OCI-LY7 (cell line): ENCODE data around the gene DUSP16. TPM values are rescaled to one million over a fixed set of nuclear protein-coding genes. Genes with fewer than 3 reads are reported as not detected.
"Not testable (repeated sequence)": the region's sequence is repeated elsewhere in the genome, so short reads cannot be mapped to it uniquely, and the experiment has no call there.

Experiments
- BruUV-seq: library from RNA; stranded (reverse); fragments of 400-500 nt; replicated peaks from 2 replicates; lab custom pipeline; 2021; lab: Mats Ljungman, UMichigan
- CTCF ChIA-PET: fragments of 300-600 bp; sonication (Branson Sonifier 250); formaldehyde crosslinking; loops from one replicate; lab custom pipeline; 2022; ENCODE audit warnings: antibody characterized with exemption; ENCODE audit not compliant: unreplicated experiment; lab: Charles Lee
- POLR2A ChIA-PET: fragments of 300-600 bp; sonication (Branson Sonifier 250); formaldehyde crosslinking; loops from one replicate; lab custom pipeline; 2022; ENCODE audit warnings: antibody characterized with exemption; lab: Charles Lee
- DNase-seq: peaks from one replicate; pipeline ENCODE4 v3.0.0-alpha.2; 2015; ENCODE audit warnings: low spot score
- H2AFZ ChIP-seq: fragments of 200-600 bp; sonication (generic), shearing (Covaris generic); 2 replicates; pipeline ENCODE4 v1.6.1; 2014; ENCODE audit warnings: mild to moderate bottlenecking, antibody characterized with exemption, low read length, moderate library complexity
- H3K27ac ChIP-seq: fragments of 200-600 bp; sonication (generic); 2 replicates; pipeline ENCODE4 v1.5.1; 2014; ENCODE audit warnings: mixed run types, low read depth, mild to moderate bottlenecking, moderate library complexity, low read length, inconsistent platforms; ENCODE audit not compliant: poor library complexity, severe bottlenecking
- H3K36me3 ChIP-seq: fragments of 200-600 bp; sonication (generic); 2 replicates; pipeline ENCODE4 v1.6.1; 2014; ENCODE audit warnings: mild to moderate bottlenecking, antibody characterized with exemption, low read length, moderate library complexity, mixed read lengths; ENCODE audit not compliant: insufficient read depth
- H3K4me1 ChIP-seq: fragments of 200-600 bp; sonication (generic); 2 replicates; pipeline ENCODE4 v1.5.1; 2014; ENCODE audit warnings: mild to moderate bottlenecking, low read length; ENCODE audit not compliant: insufficient read depth, poor library complexity, severe bottlenecking
- H3K4me2 ChIP-seq: fragments of 200-600 bp; sonication (generic); 2 replicates; pipeline ENCODE4 v1.6.1; 2014; ENCODE audit warnings: mild to moderate bottlenecking, low read length
- H3K4me3 ChIP-seq: fragments of 200-600 bp; sonication (generic); 2 replicates; pipeline ENCODE4 v1.5.1; 2014; ENCODE audit warnings: mild to moderate bottlenecking, low read depth, low read length; ENCODE audit not compliant: poor library complexity, severe bottlenecking
- H3K79me2 ChIP-seq: fragments of 200-600 bp; sonication (generic); 2 replicates; pipeline ENCODE4 v1.6.1; 2016; ENCODE audit warnings: low read depth, mild to moderate bottlenecking, low read length, moderate library complexity, mixed read lengths; ENCODE audit not compliant: insufficient read depth
- H3K9me2 ChIP-seq: fragments of 200-600 bp; sonication (generic); 2 replicates; pipeline ENCODE4 v1.6.1; 2016; ENCODE audit warnings: mild to moderate bottlenecking, low read length, mixed read lengths; ENCODE audit not compliant: insufficient read depth
- H3K9me3 ChIP-seq: fragments of 200-600 bp; sonication (generic); 2 replicates; pipeline ENCODE4 v1.6.1; 2014; ENCODE audit warnings: mild to moderate bottlenecking, mixed run types, low read length, mixed read lengths
- H4K20me1 ChIP-seq: fragments of 200-600 bp; sonication (generic); 2 replicates; pipeline ENCODE4 v1.6.1; 2014; ENCODE audit warnings: mild to moderate bottlenecking, antibody characterized with exemption, low read length, moderate library complexity, mixed read lengths; ENCODE audit not compliant: insufficient read depth
- EZH2phosphoT487 ChIP-seq: fragments of 200-600 bp; sonication (generic); IDR thresholded peaks from 2 replicates; pipeline ENCODE4 v1.6.1; 2018; ENCODE audit warnings: low read depth, borderline replicate concordance, mild to moderate bottlenecking, mixed run types, antibody characterized with exemption, low read length, moderate library complexity, mixed read lengths
- intact Hi-C: fragments of 100-400 bp; cut with micrococcal nuclease; formaldehyde crosslinking; loops from one replicate; pipeline ENCODE4 v1.10.0; 2022; ENCODE audit not compliant: unreplicated experiment
- total RNA-seq, 2 experiments: library from RNA; depleted of rRNA in 1 of 2; stranded (reverse); fragments of >200 nt in 1 of 2; shearing (Covaris generic) in 1 of 2; gene quantifications; 2 replicates each; pipeline ENCODE4 v1.2.3, GENCODE V29; 2014 to 2022
- TF ChIP-seq, protein P1 (sequence below): fragments of 200-600 bp; sonication (generic); conservative IDR thresholded peaks from 2 replicates; pipeline ENCODE4 v1.5.1; 2014; ENCODE audit warnings: mild to moderate bottlenecking, antibody characterized with exemption, low read length, moderate library complexity, mixed read lengths

DUSP16 gene
- total RNA-seq, 2 experiments from 2014 or later = 2.8 to 11.8 TPM

DNA sequence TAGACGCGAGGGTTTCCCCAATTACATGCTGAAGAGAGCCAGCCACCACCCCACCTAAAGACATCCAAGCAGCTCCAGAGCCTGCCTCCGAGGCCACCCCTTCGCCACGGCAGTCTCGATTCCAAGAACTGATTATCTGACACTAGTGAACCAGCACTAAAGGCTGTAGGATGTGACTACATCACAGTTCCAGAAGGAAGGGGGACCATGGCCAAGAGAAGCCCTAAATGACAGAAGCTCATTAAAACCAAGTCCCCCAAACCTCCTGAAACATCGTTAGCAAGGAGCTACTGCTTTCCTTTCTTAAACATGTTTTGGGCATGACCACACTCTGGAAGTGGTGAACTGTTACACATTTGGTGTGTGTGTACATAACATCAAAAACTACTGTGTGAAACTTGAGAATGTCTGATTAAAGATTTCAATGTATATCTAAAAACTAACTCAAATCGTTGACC, 88.2 kb downstream of the DUSP16 start:
- H3K4me3 ChIP-seq = no peak overlapping the region
- BruUV-seq = no TSS peak
- ChIA-PET POLR2A (interaction anchor here (0.5 to 1.7 kb wide), 4 partner anchors 9 to 117 kb away, joined by 3 to 6 read pairs (median 4); no protein-coding TSS in a partner anchor), CTCF (no interaction called here)
- H3K4me2 ChIP-seq = no peak overlapping the region
- DNase-seq = no peak
- H3K27ac ChIP-seq = no peak overlapping the region
- TF ChIP-seq, protein P1, sequence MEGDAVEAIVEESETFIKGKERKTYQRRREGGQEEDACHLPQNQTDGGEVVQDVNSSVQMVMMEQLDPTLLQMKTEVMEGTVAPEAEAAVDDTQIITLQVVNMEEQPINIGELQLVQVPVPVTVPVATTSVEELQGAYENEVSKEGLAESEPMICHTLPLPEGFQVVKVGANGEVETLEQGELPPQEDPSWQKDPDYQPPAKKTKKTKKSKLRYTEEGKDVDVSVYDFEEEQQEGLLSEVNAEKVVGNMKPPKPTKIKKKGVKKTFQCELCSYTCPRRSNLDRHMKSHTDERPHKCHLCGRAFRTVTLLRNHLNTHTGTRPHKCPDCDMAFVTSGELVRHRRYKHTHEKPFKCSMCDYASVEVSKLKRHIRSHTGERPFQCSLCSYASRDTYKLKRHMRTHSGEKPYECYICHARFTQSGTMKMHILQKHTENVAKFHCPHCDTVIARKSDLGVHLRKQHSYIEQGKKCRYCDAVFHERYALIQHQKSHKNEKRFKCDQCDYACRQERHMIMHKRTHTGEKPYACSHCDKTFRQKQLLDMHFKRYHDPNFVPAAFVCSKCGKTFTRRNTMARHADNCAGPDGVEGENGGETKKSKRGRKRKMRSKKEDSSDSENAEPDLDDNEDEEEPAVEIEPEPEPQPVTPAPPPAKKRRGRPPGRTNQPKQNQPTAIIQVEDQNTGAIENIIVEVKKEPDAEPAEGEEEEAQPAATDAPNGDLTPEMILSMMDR = no peak
- TF ChIP-seq EZH2phosphoT487 = no peak
- no peaks in the 10 kb centered on the region for H3K36me3 ChIP-seq
- no peaks in the 10 kb centered on the region for H3K9me3 ChIP-seq
- H3K9me2 ChIP-seq = no peaks in the 10 kb centered on the region
- no peaks in the 10 kb centered on the region for H3K4me1 ChIP-seq
- no peaks in the 10 kb centered on the region for H3K79me2 ChIP-seq
- no peaks in the 10 kb centered on the region for H4K20me1 ChIP-seq
- intact Hi-C loops = no loop called here
- no peak overlapping the region for H2AFZ ChIP-seq

DNA sequence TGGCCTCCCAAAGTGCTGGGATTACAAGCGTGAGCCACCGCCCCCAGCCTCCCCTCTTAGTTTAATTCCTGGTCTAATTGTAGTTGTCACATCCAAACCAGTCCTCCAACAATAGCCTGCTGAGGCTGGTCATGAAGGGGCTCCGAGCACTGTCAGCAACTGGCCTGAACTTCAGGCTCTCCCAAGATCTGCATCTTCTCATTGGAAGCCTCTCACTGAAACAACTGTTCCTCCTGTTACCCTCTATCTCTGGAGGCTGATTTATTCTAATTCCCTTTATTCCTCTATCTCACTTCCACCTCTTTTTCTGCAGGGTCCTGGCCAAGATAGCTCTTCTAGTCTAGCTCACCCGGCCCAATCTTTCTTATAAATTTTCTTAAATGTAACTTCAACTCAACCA, 89.4 kb downstream of the DUSP16 start:
- no peak for TF ChIP-seq EZH2phosphoT487
- TF ChIP-seq, protein P1 = no peak
- ChIA-PET POLR2A (interaction anchor here (0.6 kb wide), 1 partner anchor 18 kb away, joined by 3 read pairs; no protein-coding TSS in a partner anchor), CTCF (no interaction called here)
- H3K4me2 ChIP-seq = no peak overlapping the region
- no peaks in the 10 kb centered on the region for H4K20me1 ChIP-seq
- H3K4me1 ChIP-seq = no peaks in the 10 kb centered on the region
- no peak overlapping the region for H3K4me3 ChIP-seq
- H3K9me2 ChIP-seq = no peaks in the 10 kb centered on the region
- H2AFZ ChIP-seq = no peak overlapping the region
- H3K36me3 ChIP-seq = peaks cover 6% of the 10 kb centered on the region; the same call in 1 of the 2 replicates
- no peak overlapping the region for H3K27ac ChIP-seq
- intact Hi-C loops = no loop called here
- no TSS peak for BruUV-seq
- no peaks in the 10 kb centered on the region for H3K9me3 ChIP-seq
- no peak for DNase-seq
- H3K79me2 ChIP-seq = no peaks in the 10 kb centered on the region

DNA sequence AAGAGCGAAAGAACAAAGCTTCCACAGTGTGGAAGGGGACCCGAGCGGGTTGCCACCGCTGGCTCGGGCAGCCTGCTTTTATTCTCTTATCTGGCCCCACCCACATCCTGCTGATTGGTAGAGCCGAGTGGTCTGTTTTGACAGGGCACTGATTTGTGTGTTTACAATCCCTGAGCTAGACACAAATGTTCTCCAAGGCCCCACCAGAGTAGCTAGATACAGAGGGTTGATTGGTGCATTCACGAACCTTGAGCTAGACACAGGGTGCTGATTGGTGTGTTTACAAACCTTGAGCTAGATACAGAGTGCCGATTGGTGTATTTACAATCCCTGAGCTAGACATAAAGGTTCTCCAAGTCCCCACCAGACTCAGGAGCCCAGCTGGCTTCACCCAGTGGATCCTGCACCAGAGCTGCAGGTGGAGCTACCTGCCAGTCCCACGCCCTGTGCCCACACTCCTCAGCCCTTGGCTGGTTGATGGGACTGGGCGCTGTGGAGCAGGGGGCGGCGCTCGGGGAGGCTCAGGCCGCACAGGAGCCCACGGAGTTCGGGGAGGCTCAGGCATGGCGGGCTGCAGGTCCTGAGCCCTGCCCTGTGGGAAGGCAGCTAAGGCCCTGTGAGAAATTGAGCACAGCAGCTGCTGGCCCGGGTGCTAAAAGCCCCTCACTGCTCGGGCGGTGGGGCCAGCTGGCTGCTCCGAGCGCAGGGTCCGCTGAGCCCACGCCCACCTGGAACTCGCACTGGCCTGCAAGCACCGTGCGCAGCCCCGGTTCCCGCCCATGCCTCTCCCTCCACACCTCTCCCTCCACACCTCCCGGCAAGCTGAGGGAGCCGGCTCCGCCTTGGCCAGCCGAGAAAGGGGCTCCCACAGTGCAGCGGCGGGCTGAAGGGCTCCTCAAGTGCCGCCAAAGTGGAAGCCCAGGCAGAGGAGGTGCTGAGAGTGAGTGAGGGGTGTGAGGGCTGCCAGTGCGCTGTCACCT, 90.4 kb downstream of the DUSP16 start:
- H3K9me3 ChIP-seq, H3K27ac ChIP-seq, DNase-seq, intact Hi-C loops, H3K36me3 ChIP-seq, BruUV-seq, H3K4me3 ChIP-seq, CTCF ChIA-PET, H4K20me1 ChIP-seq, H3K4me1 ChIP-seq, H3K4me2 ChIP-seq, H2AFZ ChIP-seq, H3K9me2 ChIP-seq, H3K79me2 ChIP-seq: not testable (repeated sequence)
- POLR2A ChIA-PET = interaction anchor here (0.6 to 0.8 kb wide), 2 partner anchors 17 kb away, joined by 3 read pairs; no protein-coding TSS in a partner anchor
